AG04449 (cell line): ENCODE results near the gene SRP68.

Source experiments
- CTCF ChIA-PET: fragments of 350-600 bp; formaldehyde crosslinking; extraction: SDS; loops from one replicate; lab custom pipeline; 2021; ENCODE audit warnings: antibody characterized with exemption; lab: Yijun Ruan, JAX
- POLR2A ChIA-PET: fragments of 400-600, 350-600 bp; formaldehyde crosslinking; extraction: SDS; loops from one replicate; lab custom pipeline; 2020; ENCODE audit warnings: antibody characterized with exemption, inconsistent platforms; lab: Yijun Ruan, JAX
- DNase-seq: peaks from one replicate; pipeline ENCODE4 v3.0.0-alpha.2; 2010; ENCODE audit warnings: low read depth, low spot score
- H3K4me3 ChIP-seq: 2 replicates; pipeline ENCODE4 v1.5.1; 2011; ENCODE audit warnings: low read depth, mild to moderate bottlenecking, control low read depth, low read length
- CTCF ChIP-seq: IDR thresholded peaks from one replicate; pipeline ENCODE4 v1.5.1; 2011; ENCODE audit warnings: mild to moderate bottlenecking, moderate library complexity, low read length, control low read depth, inconsistent platforms; ENCODE audit not compliant: insufficient read depth; ENCODE audit errors: missing control alignments

The SRP68 gene

GRCh38 chr17:76033139-76033538, 39.2 kb downstream of the SRP68 start:
- no peak overlapping the region for H3K4me3 ChIP-seq
- TF ChIP-seq CTCF, result no peak
- CTCF ChIA-PET, result interaction anchor here (0.8 to 7.0 kb wide), 9 partner anchors 9 to 246 kb away, joined by 3 to 50 read pairs (median 5); no protein-coding TSS in a partner anchor
- POLR2A ChIA-PET, result no interaction called here
- DNase-seq, result no peak

- ChIA-PET POLR2A (no interaction called here), CTCF (interaction anchor here (1.1 to 7.0 kb wide), 6 partner anchors 10 to 127 kb away, joined by 3 to 50 read pairs (median 4); no protein-coding TSS in a partner anchor)
- no peak overlapping the region for H3K4me3 ChIP-seq
- DNase-seq, result no peak
- TF ChIP-seq CTCF, result no peak
Measured at GRCh38 chr17:76032780-76033108, 39.6 kb downstream of the SRP68 start.

GRCh38 chr17:76032073-76032779, 40.1 kb downstream of the SRP68 start:
- ChIA-PET POLR2A (interaction anchor here (0.7 kb wide), 1 partner anchor 516 kb away, joined by 3 read pairs; no protein-coding TSS in a partner anchor), CTCF (interaction anchor here (0.7 to 7.0 kb wide), 7 partner anchors 10 to 126 kb away, joined by 3 to 50 read pairs (median 4); no protein-coding TSS in a partner anchor)
- no peak for DNase-seq
- no peak for TF ChIP-seq CTCF
- no peak overlapping the region for H3K4me3 ChIP-seq

- H3K4me3 ChIP-seq, result no peak within 1 kb of the TSS
- no peak for DNase-seq
- CTCF ChIA-PET, result interaction anchor here (0.8 to 2.2 kb wide), 3 partner anchors 10 to 13 kb away, joined by 3 to 9 read pairs (median 4); no protein-coding TSS in a partner anchor
- POLR2A ChIA-PET, result no interaction called here
- TF ChIP-seq CTCF, result no peak
Measured at GRCh38 chr17:76027159-76027839, 45.0 kb downstream of the SRP68 start, which contains the start of gene EVPL. EVPL (minus strand) TSS chr17:76027306; CDS start chr17:76027198, 108 bp downstream.

- H3K4me3 ChIP-seq, result no peak overlapping the region
- ChIA-PET CTCF (interaction anchor here (1.3 to 2.2 kb wide), 2 partner anchors 13 to 19 kb away, joined by 3 to 9 read pairs; no protein-coding TSS in a partner anchor), POLR2A (no interaction called here)
- DNase-seq, result no peak
- TF ChIP-seq CTCF, result no peak
Measured at GRCh38 chr17:76026714-76027158, 45.6 kb downstream of the SRP68 start.

GRCh38 chr17:76025294-76025693, 47.0 kb downstream of the SRP68 start:
- ChIA-PET CTCF (interaction anchor here (1.1 to 2.2 kb wide), 4 partner anchors 11 to 21 kb away, joined by 3 to 9 read pairs (median 3); no protein-coding TSS in a partner anchor), POLR2A (no interaction called here)
- H3K4me3 ChIP-seq, result no peak overlapping the region
- DNase-seq, result no peak
- TF ChIP-seq CTCF, result no peak
